GM12878 (cell line): Measurements from ENCODE around the gene CD151. TPM values are rescaled to one million over a fixed set of nuclear protein-coding genes. Genes with fewer than 3 reads are reported as not detected.

Experiments used
- ATAC-seq: fragments of 200-7000 bp; cut with Tn5 transposase; 3 replicates; pipeline ENCODE4 v1.9.1; 2020; ENCODE audit warnings: mild to moderate bottlenecking, moderate library complexity
- BruUV-seq: library from RNA; stranded (reverse); fragments of 400-500 nt; replicated peaks from 2 replicates; lab custom pipeline; 2021; lab: Mats Ljungman, UMichigan
- CTCF ChIA-PET: fragments of 300-600 bp; sonication (Branson Sonifier 250); formaldehyde crosslinking; extraction: SDS; loops from one replicate; lab custom pipeline; 2021; ENCODE audit warnings: inconsistent platforms; lab: Yijun Ruan, JAX
- POLR2A ChIA-PET: fragments of 350-600 bp; formaldehyde crosslinking; extraction: SDS; loops from one replicate; lab custom pipeline; 2021; ENCODE audit warnings: inconsistent platforms; lab: Charles Lee
- RAD21 ChIA-PET: fragments of 300-600 bp; sonication (Branson Sonifier 250); formaldehyde crosslinking; loops from one replicate; lab custom pipeline; 2023; ENCODE audit warnings: antibody characterized with exemption; ENCODE audit not compliant: unreplicated experiment; lab: Charles Lee
- SMC1A ChIA-PET: fragments of 300-600 bp; sonication (Branson Sonifier 250); formaldehyde crosslinking; loops from one replicate; lab custom pipeline; 2023; ENCODE audit not compliant: unreplicated experiment, uncharacterized antibody; lab: Charles Lee
- DNase-seq: peaks from one replicate; pipeline ENCODE4 v3.0.0-alpha.2; 2011; ENCODE audit warnings: low read depth, low spot score
- FAIRE-seq: peaks from 3 replicates; lab custom pipeline; 2011; peaks lifted over from hg19 to GRCh38; lab: Jason Lieb, UNC
- H2AFZ ChIP-seq: 2 replicates; pipeline ENCODE4 v1.6.0; 2011; ENCODE audit warnings: low read depth, low read length, control low read depth; ENCODE audit not compliant: control insufficient read depth
- H3K27ac ChIP-seq: 2 replicates; pipeline ENCODE4 v1.5.1; 2011; ENCODE audit warnings: control low read depth; ENCODE audit not compliant: control insufficient read depth, insufficient read depth
- H3K27me3 ChIP-seq, 2 experiments: replicated peaks in 1 of 2; 2 replicates each; pipeline versions ENCODE4 v1.6.0 to v1.6.1; 2011; ENCODE audit warnings: low read length in 1 of 2; ENCODE audit not compliant: control insufficient read depth in 2 of 2, insufficient read depth in 2 of 2
- H3K36me3 ChIP-seq, 2 experiments: 2 replicates each; pipeline ENCODE4 v1.5.1; 2011; ENCODE audit warnings: low read length in 1 of 2; ENCODE audit not compliant: control insufficient read depth in 2 of 2, insufficient read depth in 2 of 2
- H3K4me1 ChIP-seq: 2 replicates; pipeline ENCODE4 v1.6.1; 2011; ENCODE audit warnings: mild to moderate bottlenecking, low read length, moderate library complexity, mixed read lengths; ENCODE audit not compliant: control insufficient read depth, insufficient read depth
- H3K4me2 ChIP-seq: 2 replicates; pipeline ENCODE4 v1.6.0; 2011; ENCODE audit warnings: control low read depth; ENCODE audit not compliant: control insufficient read depth, insufficient read depth
- H3K4me3 ChIP-seq: fragments of 200-600 bp; sonication (generic); 2 replicates; pipeline ENCODE4 v1.5.1; 2016
- H3K79me2 ChIP-seq: 2 replicates; pipeline ENCODE4 v1.6.0; 2011; ENCODE audit warnings: low read length; ENCODE audit not compliant: control insufficient read depth, insufficient read depth
- H3K9ac ChIP-seq: 2 replicates; pipeline ENCODE4 v1.8.0; 2011; ENCODE audit warnings: low read length, control low read depth, mixed read lengths; ENCODE audit not compliant: control insufficient read depth, insufficient read depth
- H3K9me3 ChIP-seq: replicated peaks from 3 replicates; pipeline ENCODE4 v1.5.1; 2011; ENCODE audit warnings: mild to moderate bottlenecking, low read length; ENCODE audit not compliant: control insufficient read depth, insufficient read depth
- H4K20me1 ChIP-seq: 2 replicates; pipeline ENCODE4 v1.6.0; 2011; ENCODE audit not compliant: control insufficient read depth, insufficient read depth
- EED ChIP-seq: sonication (generic); IDR thresholded peaks from 2 replicates; pipeline ENCODE4 v1.6.1; 2016; ENCODE audit warnings: antibody characterized with exemption, low read depth
- EGR1 ChIP-seq, 2 experiments: IDR thresholded peaks; 1 replicate in 1 of 2; 2 replicates in 1 of 2; pipeline ENCODE4 v1.6.1; 2011 to 2012; ENCODE audit warnings: low read depth in 2 of 2, low read length in 2 of 2, borderline replicate concordance in 1 of 2, mild to moderate bottlenecking in 1 of 2, moderate library complexity in 1 of 2
- ESRRA ChIP-seq: IDR thresholded peaks from 2 replicates; pipeline ENCODE4 v1.6.1; 2012; ENCODE audit warnings: mild to moderate bottlenecking, low read length, improper control_type of control experiment
- GABPA ChIP-seq: IDR thresholded peaks from 2 replicates; pipeline ENCODE4 v1.6.1; 2014; ENCODE audit warnings: antibody characterized with exemption, low read depth, mild to moderate bottlenecking, inconsistent platforms
- IKZF2 ChIP-seq, 2 experiments: fragments of 450-650 bp; IDR thresholded peaks; 2 replicates each; pipeline ENCODE4 v1.6.1; 2017; ENCODE audit warnings: mild to moderate bottlenecking in 2 of 2, moderate library complexity in 2 of 2
- KAT2A ChIP-seq: conservative IDR thresholded peaks from 2 replicates; pipeline ENCODE4 v1.6.1; 2011; ENCODE audit warnings: low read depth, low read length; ENCODE audit not compliant: control insufficient read depth
- LARP7 ChIP-seq: fragments of 450-650 bp; IDR thresholded peaks from 2 replicates; pipeline ENCODE4 v1.6.1; 2017; ENCODE audit warnings: mild to moderate bottlenecking
- MYC ChIP-seq: IDR thresholded peaks from 2 replicates; pipeline ENCODE4 v1.6.1; 2011; ENCODE audit warnings: mild to moderate bottlenecking, low read length, moderate library complexity, inconsistent platforms; ENCODE audit not compliant: insufficient read depth, insufficient replicate concordance, insufficient read length, severe bottlenecking
- NFXL1 ChIP-seq: fragments of 450-650 bp; IDR thresholded peaks from 2 replicates; pipeline ENCODE4 v1.6.1; 2017; ENCODE audit warnings: antibody characterized with exemption, mild to moderate bottlenecking, borderline replicate concordance
- NRF1 ChIP-seq: conservative IDR thresholded peaks from 2 replicates; pipeline ENCODE4 v1.6.1; 2011; ENCODE audit warnings: mild to moderate bottlenecking, low read depth, low read length, improper control_type of control experiment
- POU2F2 ChIP-seq: IDR thresholded peaks from 3 replicates; pipeline ENCODE4 v1.6.1; 2011; ENCODE audit warnings: low read depth, mild to moderate bottlenecking, low read length, borderline replicate concordance
- SMAD5 ChIP-seq: IDR thresholded peaks from 2 replicates; pipeline ENCODE4 v1.6.1; 2016; ENCODE audit warnings: antibody characterized with exemption, low read depth
- SREBF2 ChIP-seq: IDR thresholded peaks from 2 replicates; pipeline ENCODE4 v1.6.1; 2012; ENCODE audit warnings: mild to moderate bottlenecking, low read length
- STAT3 ChIP-seq: IDR thresholded peaks from 2 replicates; pipeline ENCODE4 v1.6.1; 2011; ENCODE audit warnings: low read depth, low read length, improper control_type of control experiment
- WGBS: methylation state at CpG from one replicate; pipeline ENCODE4 v1.1.6; 2016; ENCODE audit warnings: low lambda C conversion rate; ENCODE audit not compliant: insufficient replicate concordance, insufficient coverage; ENCODE audit errors: missing lambda C conversion rate; 5-methylcytosine and 5-hydroxymethylcytosine counted together
- in situ Hi-C: fragments of 300-500 bp; cut with MboI; formaldehyde crosslinking; loops from 9 replicates; pipeline ENCODE4 v1.14.3; 2018; ENCODE audit warnings: mixed read lengths
- intact Hi-C: fragments of 100-400 bp; cut with micrococcal nuclease; formaldehyde crosslinking; loops from one replicate; pipeline ENCODE4 v1.14.2; 2022; ENCODE audit not compliant: unreplicated experiment
- polyA plus RNA-seq, 11 experiments: library from polyadenylated mRNA; depleted of rRNA in 4 of 11; unstranded in 6 of 11; stranded (reverse) in 5 of 11; fragments of >200 nt; fragmentation: Nextera tagmentation in 4 of 11; fragmentation: Illumina TruSeq in 1 of 11; extraction: Ambion mirVana in 4 of 11; extraction: Trizol in 1 of 11; gene quantifications; 1 replicate in 1 of 11; 2 replicates in 10 of 11; pipeline versions ENCODE4 v1.2.1 to v1.2.3, GENCODE V29; 2011 to 2016; ENCODE audit warnings: inconsistent platforms in 2 of 11, missing spikeins in 2 of 11, low read depth in 1 of 11
- total RNA-seq, 4 experiments: library from RNA; depleted of rRNA in 3 of 4; stranded (reverse); fragments of >200 nt in 3 of 4; fragmentation: Illumina TruSeq in 1 of 4; extraction: Trizol in 1 of 4; gene quantifications; 2 replicates each; pipeline versions ENCODE4 v1.2.1 to v1.2.3, GENCODE V29; 2013 to 2021
- TF ChIP-seq, protein P1 (sequence below): fragments of 150-350 bp; IDR thresholded peaks from 2 replicates; pipeline ENCODE4 v1.6.1; 2014; ENCODE audit warnings: mild to moderate bottlenecking, low read depth, low read length
- TF ChIP-seq, protein P2 (sequence below), 3 experiments: IDR thresholded peaks in 2 of 3; conservative IDR thresholded peaks in 1 of 3; 2 replicates each; pipeline ENCODE4 v1.5.1; 2011; ENCODE audit warnings: low read depth in 3 of 3, low read length in 3 of 3, mild to moderate bottlenecking in 3 of 3, control low read depth in 2 of 3, moderate library complexity in 2 of 3, inconsistent platforms in 1 of 3, mixed read lengths in 1 of 3; ENCODE audit not compliant: control insufficient read depth in 2 of 3, insufficient read depth in 1 of 3; ENCODE audit errors: extremely low read depth in 1 of 3
- TF ChIP-seq, protein P3 (sequence below): fragments of 450-650 bp; IDR thresholded peaks from 2 replicates; pipeline ENCODE4 v1.6.1; 2017; ENCODE audit warnings: borderline replicate concordance
- TF ChIP-seq, protein P4 (sequence below): IDR thresholded peaks from 2 replicates; pipeline ENCODE4 v1.6.1; 2011; ENCODE audit warnings: low read depth, mild to moderate bottlenecking, low read length, moderate library complexity, borderline replicate concordance; ENCODE audit errors: extremely low read depth

The CD151 gene
- total and polyA plus RNA-seq, 10 of the 15 experiments (the other 5 are each of a cell fraction or from before 2014, with no cell fraction given): 0.52 to 41.7 (median 14.7) TPM

DNA sequence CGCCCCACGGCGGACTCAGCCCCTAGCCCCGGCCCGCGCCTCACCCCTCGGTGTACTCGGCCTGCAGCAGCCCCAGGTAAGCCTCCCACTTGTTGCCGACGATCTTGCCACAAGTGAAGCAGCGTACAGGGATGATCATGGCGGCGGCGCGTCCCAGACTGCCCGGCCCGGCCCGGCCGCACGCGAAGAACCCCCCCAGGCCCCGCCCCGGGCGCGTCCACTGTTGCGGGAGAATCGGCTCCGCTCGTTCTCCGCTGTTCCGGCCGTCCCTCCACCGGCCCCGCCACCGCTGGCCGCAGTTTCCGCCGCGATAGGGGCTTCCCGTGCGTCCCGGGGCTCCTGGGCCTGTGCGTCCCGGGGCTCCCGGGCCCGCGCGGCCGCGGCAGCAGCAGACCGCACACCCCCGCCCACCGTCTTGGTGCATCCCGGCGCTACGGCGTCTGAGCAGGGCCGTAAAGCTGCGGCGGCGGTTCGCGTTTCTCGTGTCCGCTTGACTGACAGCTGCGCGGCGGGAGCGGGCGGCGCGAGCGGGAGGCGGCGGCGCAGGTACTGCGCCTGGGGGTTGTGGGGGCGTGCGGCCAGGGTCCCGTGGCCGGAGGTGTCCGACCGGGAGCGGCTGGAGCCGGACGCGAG lies 9.7 kb downstream of the CD151 start, which contains the start of the genes POLR2L and TSPAN4:
Gene POLR2L (minus strand): TSS at position 160 of the 633 bp plus-strand sequence. CDS start 21 bp downstream, at position 139.
Gene TSPAN4 (plus strand): TSS at position 483 of the 633 bp plus-strand sequence. CDS start 7,453 bp downstream, outside the sequence.
- in situ Hi-C loops (loop anchor here (10.0 kb wide), 2 partner anchors 212 to 1012 kb away; partner anchors contain the start of gene LSP1), intact Hi-C loops (loop anchor here (5.0 kb wide), 1 partner anchor 70 kb away; the partner anchor contains the start of gene CHID1)
- ChIA-PET POLR2A (interaction anchor here (0.9 to 4.0 kb wide), 7 partner anchors 7 to 149 kb away, joined by 3 to 21 read pairs (median 5); partner anchors contain the start of gene RPLP2), CTCF (interaction anchor here (0.9 to 1.4 kb wide), 2 partner anchors 23 to 45 kb away, joined by 4 read pairs; partner anchors contain the start of gene PNPLA2), RAD21 (interaction anchor here (1.1 to 1.7 kb wide), 3 partner anchors 8 to 33 kb away, joined by 3 to 9 read pairs (median 8); partner anchors contain the start of genes CD151 and RPLP2), SMC1A (interaction anchor here (1.4 kb wide), 2 partner anchors 22 to 86 kb away, joined by 4 to 5 read pairs; no protein-coding TSS in a partner anchor)
- H3K27me3 ChIP-seq: no peaks in the 10 kb centered on the region
- ATAC-seq: peak; percentile 76
- BruUV-seq: no TSS peak
- peak within 1 kb of the TSS; percentile 98 for H2AFZ ChIP-seq
- peaks cover 0 to 21% of the 10 kb centered on the region in 2 experiments; a peak in 2 of 4 replicates for H3K36me3 ChIP-seq
- FAIRE-seq: peak; percentile 68
- peak within 1 kb of the TSS; percentile 90 for H3K27ac ChIP-seq
- H3K4me2 ChIP-seq: peak within 1 kb of the TSS; percentile 95
- peak within 1 kb of the TSS; percentile 91 for H3K9ac ChIP-seq
- H4K20me1 ChIP-seq: no peaks in the 10 kb centered on the region; the same call in 1 of the 2 replicates
- DNase-seq: no peak
- peaks cover 15% of the 10 kb centered on the region for H3K4me1 ChIP-seq
- no peaks in the 10 kb centered on the region for H3K9me3 ChIP-seq
- WGBS: 1% methylated on average over 73 of the region's 87 CpGs
- peak within 1 kb of the TSS; percentile 96 for H3K4me3 ChIP-seq
- peaks cover 20% of the 10 kb centered on the region for H3K79me2 ChIP-seq
- TF ChIP-seq, protein P1, sequence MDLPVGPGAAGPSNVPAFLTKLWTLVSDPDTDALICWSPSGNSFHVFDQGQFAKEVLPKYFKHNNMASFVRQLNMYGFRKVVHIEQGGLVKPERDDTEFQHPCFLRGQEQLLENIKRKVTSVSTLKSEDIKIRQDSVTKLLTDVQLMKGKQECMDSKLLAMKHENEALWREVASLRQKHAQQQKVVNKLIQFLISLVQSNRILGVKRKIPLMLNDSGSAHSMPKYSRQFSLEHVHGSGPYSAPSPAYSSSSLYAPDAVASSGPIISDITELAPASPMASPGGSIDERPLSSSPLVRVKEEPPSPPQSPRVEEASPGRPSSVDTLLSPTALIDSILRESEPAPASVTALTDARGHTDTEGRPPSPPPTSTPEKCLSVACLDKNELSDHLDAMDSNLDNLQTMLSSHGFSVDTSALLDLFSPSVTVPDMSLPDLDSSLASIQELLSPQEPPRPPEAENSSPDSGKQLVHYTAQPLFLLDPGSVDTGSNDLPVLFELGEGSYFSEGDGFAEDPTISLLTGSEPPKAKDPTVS: no peak
- peak in 1 of 2 experiments; percentile 84; a peak in 2 of 3 replicates for TF ChIP-seq EGR1 (IDR thresholded peaks at IDR 0.05; ENCODE audit: borderline replicate concordance in 1 of 2, low read depth in 2 of 2, low read length in 2 of 2)
- TF ChIP-seq NFXL1: no peak
- no peak for TF ChIP-seq SREBF2
- TF ChIP-seq POU2F2: peak; percentile 93
- no peak for TF ChIP-seq ESRRA
- no peak for TF ChIP-seq MYC
- no peak for TF ChIP-seq GABPA
- peak; percentile 99 for TF ChIP-seq LARP7
- TF ChIP-seq KAT2A: no peak
- TF ChIP-seq, protein P2, sequence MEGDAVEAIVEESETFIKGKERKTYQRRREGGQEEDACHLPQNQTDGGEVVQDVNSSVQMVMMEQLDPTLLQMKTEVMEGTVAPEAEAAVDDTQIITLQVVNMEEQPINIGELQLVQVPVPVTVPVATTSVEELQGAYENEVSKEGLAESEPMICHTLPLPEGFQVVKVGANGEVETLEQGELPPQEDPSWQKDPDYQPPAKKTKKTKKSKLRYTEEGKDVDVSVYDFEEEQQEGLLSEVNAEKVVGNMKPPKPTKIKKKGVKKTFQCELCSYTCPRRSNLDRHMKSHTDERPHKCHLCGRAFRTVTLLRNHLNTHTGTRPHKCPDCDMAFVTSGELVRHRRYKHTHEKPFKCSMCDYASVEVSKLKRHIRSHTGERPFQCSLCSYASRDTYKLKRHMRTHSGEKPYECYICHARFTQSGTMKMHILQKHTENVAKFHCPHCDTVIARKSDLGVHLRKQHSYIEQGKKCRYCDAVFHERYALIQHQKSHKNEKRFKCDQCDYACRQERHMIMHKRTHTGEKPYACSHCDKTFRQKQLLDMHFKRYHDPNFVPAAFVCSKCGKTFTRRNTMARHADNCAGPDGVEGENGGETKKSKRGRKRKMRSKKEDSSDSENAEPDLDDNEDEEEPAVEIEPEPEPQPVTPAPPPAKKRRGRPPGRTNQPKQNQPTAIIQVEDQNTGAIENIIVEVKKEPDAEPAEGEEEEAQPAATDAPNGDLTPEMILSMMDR (IDR thresholded peaks at IDR 0.05 in 2 of 3, conservative IDR thresholded peaks at IDR 0.05 in 1 of 3; ENCODE audit: control insufficient read depth in 2 of 3, extremely low read depth in 1 of 3, insufficient read depth in 1 of 3, low read depth in 3 of 3, low read length in 3 of 3): no peak
- TF ChIP-seq STAT3: no peak
- TF ChIP-seq IKZF2 (IDR thresholded peaks at IDR 0.05): no peak
- no peak for TF ChIP-seq EED
- peak; percentile 92 for TF ChIP-seq SMAD5
- TF ChIP-seq, protein P3, sequence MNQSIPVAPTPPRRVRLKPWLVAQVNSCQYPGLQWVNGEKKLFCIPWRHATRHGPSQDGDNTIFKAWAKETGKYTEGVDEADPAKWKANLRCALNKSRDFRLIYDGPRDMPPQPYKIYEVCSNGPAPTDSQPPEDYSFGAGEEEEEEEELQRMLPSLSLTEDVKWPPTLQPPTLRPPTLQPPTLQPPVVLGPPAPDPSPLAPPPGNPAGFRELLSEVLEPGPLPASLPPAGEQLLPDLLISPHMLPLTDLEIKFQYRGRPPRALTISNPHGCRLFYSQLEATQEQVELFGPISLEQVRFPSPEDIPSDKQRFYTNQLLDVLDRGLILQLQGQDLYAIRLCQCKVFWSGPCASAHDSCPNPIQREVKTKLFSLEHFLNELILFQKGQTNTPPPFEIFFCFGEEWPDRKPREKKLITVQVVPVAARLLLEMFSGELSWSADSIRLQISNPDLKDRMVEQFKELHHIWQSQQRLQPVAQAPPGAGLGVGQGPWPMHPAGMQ: no peak
- TF ChIP-seq, protein P4, sequence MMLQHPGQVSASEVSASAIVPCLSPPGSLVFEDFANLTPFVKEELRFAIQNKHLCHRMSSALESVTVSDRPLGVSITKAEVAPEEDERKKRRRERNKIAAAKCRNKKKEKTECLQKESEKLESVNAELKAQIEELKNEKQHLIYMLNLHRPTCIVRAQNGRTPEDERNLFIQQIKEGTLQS: no peak
- TF ChIP-seq NRF1: 0 out of 2 replicates have a peak, but pooled peaks have one; percentile 20
